ENCODE results near the gene IFNA5. TPM values are rescaled to one million over a fixed set of nuclear protein-coding genes. Genes with fewer than 3 reads are reported as not detected.

Gene IFNA5
- total and polyA plus RNA-seq, 2 of the 13 experiments (the other 11 are each of a cell fraction or from before 2014, with no cell fraction given), result not detected

GRCh38 chr9:21286659-21287058, 18.5 kb downstream of the IFNA5 start:
- POLR2A ChIA-PET, result no interaction called here
- no peak overlapping the region for H3K4me3 ChIP-seq (replicated peaks in 1 of 3; ENCODE audit: insufficient read depth in 1 of 3, low read depth in 2 of 3, low read length in 3 of 3)
- H3K27me3 ChIP-seq (ENCODE audit: control insufficient read depth in 1 of 2, insufficient read depth in 2 of 2, low read length in 2 of 2), result no peaks in the 10 kb centered on the region
- H4K20me1 ChIP-seq (ENCODE audit: insufficient read depth, low read length), result no peaks in the 10 kb centered on the region
- no TSS peak for BruUV-seq (replicated peaks)
- H2AFZ ChIP-seq (ENCODE audit: low read length), result no peak overlapping the region
- in situ Hi-C loops (cut with HindIII; ENCODE audit: extremely low pct_ligation_motif_present, low pct_unique_long_range_greater_than_20kb) (no loop called here), intact Hi-C loops (cut with micrococcal nuclease; ENCODE audit: unreplicated experiment) (no loop called here)
- CTCF ChIA-PET (ENCODE audit: low intra/inter-chr PET ratio, low total read pairs), result no interaction called here
- no peak overlapping the region for H3K9ac ChIP-seq (ENCODE audit: insufficient read depth, low read depth, low read length)
- no peak for ATAC-seq
- H3K9me3 ChIP-seq (ENCODE audit: low read length), result no peaks in the 10 kb centered on the region
- H3K4me1 ChIP-seq (ENCODE audit: insufficient read depth, low read length), result no peaks in the 10 kb centered on the region
- FAIRE-seq, result no peak
- no peaks in the 10 kb centered on the region for H3K79me2 ChIP-seq (ENCODE audit: insufficient read depth, low read length)
- no peak overlapping the region for H3K4me2 ChIP-seq (ENCODE audit: low read depth, low read length)
- H3K27ac ChIP-seq (ENCODE audit: extremely low read length, insufficient read depth, low read length), result no peak overlapping the region
- H3K36me3 ChIP-seq (replicated peaks in 1 of 2; ENCODE audit: control insufficient read depth in 1 of 2, insufficient read depth in 2 of 2, low read length in 2 of 2), result no peaks in the 10 kb centered on the region
- 35% methylated on average over 5 of the region's 5 CpGs for WGBS (ENCODE audit: low lambda C conversion rate)
- no peak for DNase-seq (ENCODE audit: low spot score)
- no peak for TF ChIP-seq ZNF274 (CRISPR knock-in tag; IDR thresholded peaks at IDR 0.05)
- TF ChIP-seq ZFP37 (CRISPR knock-in tag; IDR thresholded peaks at IDR 0.05; ENCODE audit: borderline replicate concordance), result no peak
- TF ChIP-seq, protein P1, sequence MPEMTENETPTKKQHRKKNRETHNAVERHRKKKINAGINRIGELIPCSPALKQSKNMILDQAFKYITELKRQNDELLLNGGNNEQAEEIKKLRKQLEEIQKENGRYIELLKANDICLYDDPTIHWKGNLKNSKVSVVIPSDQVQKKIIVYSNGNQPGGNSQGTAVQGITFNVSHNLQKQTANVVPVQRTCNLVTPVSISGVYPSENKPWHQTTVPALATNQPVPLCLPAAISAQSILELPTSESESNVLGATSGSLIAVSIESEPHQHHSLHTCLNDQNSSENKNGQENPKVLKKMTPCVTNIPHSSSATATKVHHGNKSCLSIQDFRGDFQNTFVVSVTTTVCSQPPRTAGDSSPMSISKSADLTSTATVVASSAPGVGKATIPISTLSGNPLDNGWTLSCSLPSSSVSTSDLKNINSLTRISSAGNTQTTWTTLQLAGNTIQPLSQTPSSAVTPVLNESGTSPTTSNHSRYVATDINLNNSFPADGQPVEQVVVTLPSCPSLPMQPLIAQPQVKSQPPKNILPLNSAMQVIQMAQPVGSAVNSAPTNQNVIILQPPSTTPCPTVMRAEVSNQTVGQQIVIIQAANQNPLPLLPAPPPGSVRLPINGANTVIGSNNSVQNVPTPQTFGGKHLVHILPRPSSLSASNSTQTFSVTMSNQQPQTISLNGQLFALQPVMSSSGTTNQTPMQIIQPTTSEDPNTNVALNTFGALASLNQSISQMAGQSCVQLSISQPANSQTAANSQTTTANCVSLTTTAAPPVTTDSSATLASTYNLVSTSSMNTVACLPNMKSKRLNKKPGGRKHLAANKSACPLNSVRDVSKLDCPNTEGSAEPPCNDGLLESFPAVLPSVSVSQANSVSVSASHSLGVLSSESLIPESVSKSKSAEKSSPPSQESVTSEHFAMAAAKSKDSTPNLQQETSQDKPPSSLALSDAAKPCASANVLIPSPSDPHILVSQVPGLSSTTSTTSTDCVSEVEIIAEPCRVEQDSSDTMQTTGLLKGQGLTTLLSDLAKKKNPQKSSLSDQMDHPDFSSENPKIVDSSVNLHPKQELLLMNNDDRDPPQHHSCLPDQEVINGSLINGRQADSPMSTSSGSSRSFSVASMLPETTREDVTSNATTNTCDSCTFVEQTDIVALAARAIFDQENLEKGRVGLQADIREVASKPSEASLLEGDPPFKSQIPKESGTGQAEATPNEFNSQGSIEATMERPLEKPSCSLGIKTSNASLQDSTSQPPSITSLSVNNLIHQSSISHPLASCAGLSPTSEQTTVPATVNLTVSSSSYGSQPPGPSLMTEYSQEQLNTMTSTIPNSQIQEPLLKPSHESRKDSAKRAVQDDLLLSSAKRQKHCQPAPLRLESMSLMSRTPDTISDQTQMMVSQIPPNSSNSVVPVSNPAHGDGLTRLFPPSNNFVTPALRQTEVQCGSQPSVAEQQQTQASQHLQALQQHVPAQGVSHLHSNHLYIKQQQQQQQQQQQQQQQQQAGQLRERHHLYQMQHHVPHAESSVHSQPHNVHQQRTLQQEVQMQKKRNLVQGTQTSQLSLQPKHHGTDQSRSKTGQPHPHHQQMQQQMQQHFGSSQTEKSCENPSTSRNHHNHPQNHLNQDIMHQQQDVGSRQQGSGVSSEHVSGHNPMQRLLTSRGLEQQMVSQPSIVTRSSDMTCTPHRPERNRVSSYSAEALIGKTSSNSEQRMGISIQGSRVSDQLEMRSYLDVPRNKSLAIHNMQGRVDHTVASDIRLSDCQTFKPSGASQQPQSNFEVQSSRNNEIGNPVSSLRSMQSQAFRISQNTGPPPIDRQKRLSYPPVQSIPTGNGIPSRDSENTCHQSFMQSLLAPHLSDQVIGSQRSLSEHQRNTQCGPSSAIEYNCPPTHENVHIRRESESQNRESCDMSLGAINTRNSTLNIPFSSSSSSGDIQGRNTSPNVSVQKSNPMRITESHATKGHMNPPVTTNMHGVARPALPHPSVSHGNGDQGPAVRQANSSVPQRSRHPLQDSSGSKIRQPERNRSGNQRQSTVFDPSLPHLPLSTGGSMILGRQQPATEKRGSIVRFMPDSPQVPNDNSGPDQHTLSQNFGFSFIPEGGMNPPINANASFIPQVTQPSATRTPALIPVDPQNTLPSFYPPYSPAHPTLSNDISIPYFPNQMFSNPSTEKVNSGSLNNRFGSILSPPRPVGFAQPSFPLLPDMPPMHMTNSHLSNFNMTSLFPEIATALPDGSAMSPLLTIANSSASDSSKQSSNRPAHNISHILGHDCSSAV (CRISPR knock-in tag; IDR thresholded peaks at IDR 0.05; ENCODE audit: borderline replicate concordance), result no peak
- TF ChIP-seq MTA3 (CRISPR knock-in tag; IDR thresholded peaks at IDR 0.05), result no peak
- no peak for TF ChIP-seq YEATS4 (CRISPR knock-in tag; IDR thresholded peaks at IDR 0.05; ENCODE audit: borderline replicate concordance)
- TF ChIP-seq SMC3 (IDR thresholded peaks at IDR 0.05; ENCODE audit: low read length), result no peak
- TF ChIP-seq MIER3 (CRISPR knock-in tag; IDR thresholded peaks at IDR 0.05; ENCODE audit: borderline replicate concordance), result no peak
- TF ChIP-seq, protein P2, sequence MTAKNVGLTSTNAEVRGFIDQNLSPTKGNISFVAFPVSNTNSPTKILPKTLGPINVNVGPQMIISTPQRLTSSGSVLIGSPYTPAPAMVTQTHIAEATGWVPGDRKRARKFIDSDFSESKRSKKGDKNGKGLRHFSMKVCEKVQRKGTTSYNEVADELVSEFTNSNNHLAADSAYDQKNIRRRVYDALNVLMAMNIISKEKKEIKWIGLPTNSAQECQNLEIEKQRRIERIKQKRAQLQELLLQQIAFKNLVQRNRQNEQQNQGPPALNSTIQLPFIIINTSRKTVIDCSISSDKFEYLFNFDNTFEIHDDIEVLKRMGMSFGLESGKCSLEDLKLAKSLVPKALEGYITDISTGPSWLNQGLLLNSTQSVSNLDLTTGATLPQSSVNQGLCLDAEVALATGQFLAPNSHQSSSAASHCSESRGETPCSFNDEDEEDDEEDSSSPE (CRISPR knock-in tag; IDR thresholded peaks at IDR 0.05), result no peak
- TF ChIP-seq JUNB (CRISPR knock-in tag; IDR thresholded peaks at IDR 0.05; ENCODE audit: borderline replicate concordance), result no peak
- no peak for TF ChIP-seq SIX1 (CRISPR knock-in tag; IDR thresholded peaks at IDR 0.05; ENCODE audit: borderline replicate concordance)
- TF ChIP-seq HIC2 (CRISPR knock-in tag; IDR thresholded peaks at IDR 0.05; ENCODE audit: low read depth), result no peak
- no peak for TF ChIP-seq MAFF (IDR thresholded peaks at IDR 0.05; ENCODE audit: low read depth, low read length)
- TF ChIP-seq, protein P3, sequence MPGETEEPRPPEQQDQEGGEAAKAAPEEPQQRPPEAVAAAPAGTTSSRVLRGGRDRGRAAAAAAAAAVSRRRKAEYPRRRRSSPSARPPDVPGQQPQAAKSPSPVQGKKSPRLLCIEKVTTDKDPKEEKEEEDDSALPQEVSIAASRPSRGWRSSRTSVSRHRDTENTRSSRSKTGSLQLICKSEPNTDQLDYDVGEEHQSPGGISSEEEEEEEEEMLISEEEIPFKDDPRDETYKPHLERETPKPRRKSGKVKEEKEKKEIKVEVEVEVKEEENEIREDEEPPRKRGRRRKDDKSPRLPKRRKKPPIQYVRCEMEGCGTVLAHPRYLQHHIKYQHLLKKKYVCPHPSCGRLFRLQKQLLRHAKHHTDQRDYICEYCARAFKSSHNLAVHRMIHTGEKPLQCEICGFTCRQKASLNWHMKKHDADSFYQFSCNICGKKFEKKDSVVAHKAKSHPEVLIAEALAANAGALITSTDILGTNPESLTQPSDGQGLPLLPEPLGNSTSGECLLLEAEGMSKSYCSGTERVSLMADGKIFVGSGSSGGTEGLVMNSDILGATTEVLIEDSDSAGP (CRISPR knock-in tag; IDR thresholded peaks at IDR 0.05; ENCODE audit: borderline replicate concordance), result no peak

Measured in HepG2 (cell line).